HepG2 (cell line): ENCODE results near the gene CCDC85C. TPM values are rescaled to one million over a fixed set of nuclear protein-coding genes. Genes with fewer than 3 reads are reported as not detected.

Source experiments
- ATRX ChIP-seq: sonication (generic); formaldehyde crosslinking; IDR thresholded peaks from 2 replicates; pipeline ENCODE4 v1.4.0; 2020; ENCODE audit warnings: missing genetic modification reagents, borderline replicate concordance
- ISX ChIP-seq: sonication (generic); formaldehyde crosslinking; conservative IDR thresholded peaks from 2 replicates; pipeline ENCODE4 v1.5.0; 2020; ENCODE audit warnings: missing genetic modification reagents
- KDM2A ChIP-seq: sonication (generic); formaldehyde crosslinking; IDR thresholded peaks from 2 replicates; pipeline ENCODE4 v1.4.0; 2020; ENCODE audit warnings: low read depth, missing genetic modification reagents, borderline replicate concordance
- PHF20 ChIP-seq: sonication (generic); formaldehyde crosslinking; IDR thresholded peaks from 2 replicates; pipeline ENCODE4 v1.5.0; 2020; ENCODE audit warnings: mild to moderate bottlenecking, missing genetic modification reagents
- POLR2A ChIP-seq, 2 experiments: IDR thresholded peaks; 2 replicates each; pipeline ENCODE4 v1.6.1; 2011; ENCODE audit warnings: low read depth in 2 of 2, low read length in 2 of 2, mild to moderate bottlenecking in 1 of 2, moderate library complexity in 1 of 2; ENCODE audit not compliant: insufficient read depth in 1 of 2
- SOX5 ChIP-seq: IDR thresholded peaks from 2 replicates; pipeline ENCODE4 v1.6.1; 2016; ENCODE audit warnings: borderline replicate concordance
- SYNCRIP ChIP-seq: fragments of 200-400 bp; formaldehyde crosslinking; IDR thresholded peaks from 2 replicates; pipeline ENCODE4 v1.6.1; 2018; ENCODE audit warnings: mild to moderate bottlenecking, low read depth, low read length; ENCODE audit not compliant: insufficient read depth
- ZBTB42 ChIP-seq: sonication (generic); formaldehyde crosslinking; IDR thresholded peaks from 2 replicates; pipeline ENCODE4 v1.5.0; 2020; ENCODE audit warnings: mild to moderate bottlenecking, missing genetic modification reagents
- ZFY ChIP-seq: sonication (generic); formaldehyde crosslinking; IDR thresholded peaks from 2 replicates; pipeline ENCODE4 v1.4.0; 2020; ENCODE audit warnings: missing genetic modification reagents
- ZNF138 ChIP-seq: sonication (generic); formaldehyde crosslinking; IDR thresholded peaks from 2 replicates; pipeline ENCODE4 v1.5.0; 2020; ENCODE audit warnings: mild to moderate bottlenecking, low read depth, missing genetic modification reagents
- ZNF20 ChIP-seq: sonication (generic); formaldehyde crosslinking; IDR thresholded peaks from 2 replicates; pipeline ENCODE4 v1.4.0; 2020; ENCODE audit warnings: mild to moderate bottlenecking, moderate library complexity, missing genetic modification reagents
- ZNF230 ChIP-seq: sonication (generic); formaldehyde crosslinking; IDR thresholded peaks from 2 replicates; pipeline ENCODE4 v1.4.0; 2020; ENCODE audit warnings: mild to moderate bottlenecking, missing genetic modification reagents
- ZNF280B ChIP-seq: sonication (generic); formaldehyde crosslinking; IDR thresholded peaks from 2 replicates; pipeline ENCODE4 v1.5.0; 2020; ENCODE audit warnings: missing genetic modification reagents, mild to moderate bottlenecking, borderline replicate concordance
- ZNF335 ChIP-seq: sonication (generic); formaldehyde crosslinking; IDR thresholded peaks from 2 replicates; pipeline ENCODE4 v1.4.0; 2020; ENCODE audit warnings: missing genetic modification reagents
- ZNF343 ChIP-seq: sonication (generic); formaldehyde crosslinking; IDR thresholded peaks from 2 replicates; pipeline ENCODE4 v1.4.0; 2020; ENCODE audit warnings: mild to moderate bottlenecking, missing genetic modification reagents
- ZNF432 ChIP-seq: sonication (generic); formaldehyde crosslinking; IDR thresholded peaks from 2 replicates; pipeline ENCODE4 v1.5.0; 2020; ENCODE audit warnings: missing genetic modification reagents, mild to moderate bottlenecking, borderline replicate concordance
- ZNF562 ChIP-seq: sonication (generic); formaldehyde crosslinking; IDR thresholded peaks from 2 replicates; pipeline ENCODE4 v1.8.0; 2022; ENCODE audit warnings: missing genetic modification reagents, borderline replicate concordance
- ZNF598 ChIP-seq: sonication (generic); formaldehyde crosslinking; IDR thresholded peaks from 2 replicates; pipeline ENCODE4 v1.5.1; 2020; ENCODE audit warnings: mild to moderate bottlenecking, missing genetic modification reagents, borderline replicate concordance
- ZNF646 ChIP-seq: sonication (generic); formaldehyde crosslinking; IDR thresholded peaks from 2 replicates; pipeline ENCODE4 v1.9.0; 2021; ENCODE audit warnings: mild to moderate bottlenecking, missing genetic modification reagents
- ZNF747 ChIP-seq: sonication (generic); formaldehyde crosslinking; IDR thresholded peaks from 2 replicates; pipeline ENCODE4 v1.8.1; 2023; ENCODE audit warnings: missing genetic modification reagents, mild to moderate bottlenecking, borderline replicate concordance
- polyA plus RNA-seq, 8 experiments: library from polyadenylated mRNA; depleted of rRNA in 3 of 8; stranded (reverse) in 7 of 8; unstranded in 1 of 8; fragments of >200 nt; fragmentation: Illumina TruSeq in 4 of 8; extraction: Trizol in 4 of 8; gene quantifications; 2 replicates each; pipeline versions ENCODE4 v1.2.1 to v1.2.3, GENCODE V29; 2011 to 2016; ENCODE audit warnings: low read depth in 4 of 8, missing spikeins in 1 of 8, mixed read lengths in 1 of 8; ENCODE audit not compliant: insufficient read depth in 1 of 8
- total RNA-seq, 5 experiments: library from RNA; depleted of rRNA; stranded (reverse); fragments of >200 nt; fragmentation: Illumina TruSeq; extraction: Trizol; gene quantifications; 2 replicates each; pipeline ENCODE4 v1.2.3, GENCODE V29; 2016; ENCODE audit warnings: low read depth in 1 of 5
- TF ChIP-seq, protein P1 (sequence below): sonication (generic); formaldehyde crosslinking; IDR thresholded peaks from 2 replicates; pipeline ENCODE4 v1.8.1; 2022; ENCODE audit warnings: mild to moderate bottlenecking, missing genetic modification reagents

CCDC85C gene
- total and polyA plus RNA-seq, 2 of the 13 experiments (the other 11 are each of a cell fraction or from before 2014, with no cell fraction given), result 18.8 to 43.8 TPM

GRCh38 chr14:99604766-99605298 is 825 bp upstream of the CCDC85C start (continued):
- TF ChIP-seq ZNF646 (CRISPR knock-in tag) (no peak), SOX5 (CRISPR knock-in tag) (no peak), ZNF747 (CRISPR knock-in tag) (peak; percentile 29; the same call in 1 of the 2 replicates), ZNF280B (CRISPR knock-in tag) (no peak), POLR2A (IDR thresholded peaks at IDR 0.05; ENCODE audit: insufficient read depth in 1 of 2, low read depth in 2 of 2, low read length in 2 of 2) (0 out of 4 replicates have a peak, but pooled peaks of 1 of the 2 experiments have one; percentile 7), SYNCRIP (no peak), ZFY (CRISPR knock-in tag) (peak; percentile 42; the same call in 1 of the 2 replicates), ZNF230 (CRISPR knock-in tag) (no peak), ZNF138 (CRISPR knock-in tag) (no peak), ZNF562 (CRISPR knock-in tag) (no peak), ZNF343 (CRISPR knock-in tag) (no peak), ZNF335 (no peak), ZBTB42 (CRISPR knock-in tag) (no peak), PHF20 (CRISPR knock-in tag) (no peak), ZNF432 (no peak), ZNF20 (CRISPR knock-in tag) (peak; percentile 52; the same call in 1 of the 2 replicates), ZNF598 (CRISPR knock-in tag) (0 out of 2 replicates have a peak, but pooled peaks have one; percentile 3), KDM2A (CRISPR knock-in tag) (no peak), ATRX (CRISPR knock-in tag) (no peak), ISX (no peak)
- TF ChIP-seq, protein P1, sequence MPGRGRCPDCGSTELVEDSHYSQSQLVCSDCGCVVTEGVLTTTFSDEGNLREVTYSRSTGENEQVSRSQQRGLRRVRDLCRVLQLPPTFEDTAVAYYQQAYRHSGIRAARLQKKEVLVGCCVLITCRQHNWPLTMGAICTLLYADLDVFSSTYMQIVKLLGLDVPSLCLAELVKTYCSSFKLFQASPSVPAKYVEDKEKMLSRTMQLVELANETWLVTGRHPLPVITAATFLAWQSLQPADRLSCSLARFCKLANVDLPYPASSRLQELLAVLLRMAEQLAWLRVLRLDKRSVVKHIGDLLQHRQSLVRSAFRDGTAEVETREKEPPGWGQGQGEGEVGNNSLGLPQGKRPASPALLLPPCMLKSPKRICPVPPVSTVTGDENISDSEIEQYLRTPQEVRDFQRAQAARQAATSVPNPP (CRISPR knock-in tag), result no peak
